ENCODE measurements around the gene CDC42BPG. TPM values are rescaled to one million over a fixed set of nuclear protein-coding genes. Genes with fewer than 3 reads are reported as not detected.
A peak's percentile ranks its signal among the peaks of the same experiment; 100 is the strongest.

Gene CDC42BPG
- polyA plus RNA-seq, 1 experiment, result 0.02 TPM

- peak overlapping the region; percentile 99 for H3K27ac ChIP-seq (ENCODE audit: low read depth, low read length)
- peaks cover 7% of the 10 kb centered on the region; the same call in 1 of the 2 replicates for H3K9me3 ChIP-seq (ENCODE audit: control insufficient read depth, insufficient read depth, low read length)
- CTCF ChIA-PET, result interaction anchor here (1.3 kb wide), 1 partner anchor 30 kb away, joined by 3 read pairs; no protein-coding TSS in a partner anchor
- no peaks in the 10 kb centered on the region for H3K27me3 ChIP-seq (ENCODE audit: control insufficient read depth, insufficient read depth, low read length)
- TF ChIP-seq CTCF (IDR thresholded peaks at IDR 0.05; ENCODE audit: low read depth, low read length), result no peak
- no peak overlapping the region for H3K4me3 ChIP-seq (ENCODE audit: low read depth, low read length)
- POLR2A ChIA-PET, result interaction anchor here (3.1 to 9.3 kb wide), 2 partner anchors 9 to 15 kb away, joined by 21 to 105 read pairs; partner anchors contain the start of gene EHD1
- no peak for DNase-seq (ENCODE audit: low read depth, low spot score)
These were observed 18.5 kb upstream of the CDC42BPG start for GRCh38 chr11:64862987-64863390.

- Histone ChIP-seq H3K27ac (ENCODE audit: low read depth, low read length) (no peak overlapping the region), H3K27me3 (ENCODE audit: control insufficient read depth, insufficient read depth, low read length) (no peaks in the 10 kb centered on the region), H3K9me3 (ENCODE audit: control insufficient read depth, insufficient read depth, low read length) (peaks cover 7% of the 10 kb centered on the region; the same call in 1 of the 2 replicates), H3K4me3 (ENCODE audit: low read depth, low read length) (no peak overlapping the region)
- ChIA-PET CTCF (interaction anchor here (1.1 to 3.0 kb wide), 3 partner anchors 13 to 33 kb away, joined by 5 to 12 read pairs (median 11); no protein-coding TSS in a partner anchor), POLR2A (interaction anchor here (0.7 to 9.3 kb wide), 2 partner anchors 12 to 16 kb away, joined by 3 to 105 read pairs; partner anchors contain the start of gene EHD1)
- no peak for TF ChIP-seq CTCF (IDR thresholded peaks at IDR 0.05; ENCODE audit: low read depth, low read length)
- DNase-seq (ENCODE audit: low read depth, low spot score), result no peak
These were observed 16.9 kb upstream of the CDC42BPG start for GRCh38 chr11:64861227-64861975.

- no peak overlapping the region for H3K4me3 ChIP-seq (ENCODE audit: low read depth, low read length)
- no peak overlapping the region for H3K27ac ChIP-seq (ENCODE audit: low read depth, low read length)
- POLR2A ChIA-PET, result interaction anchor here (0.9 to 1.0 kb wide), 2 partner anchors 9 to 18 kb away, joined by 3 read pairs; partner anchors contain the start of gene EHD1
- H3K27me3 ChIP-seq (ENCODE audit: control insufficient read depth, insufficient read depth, low read length), result no peaks in the 10 kb centered on the region
- TF ChIP-seq CTCF (IDR thresholded peaks at IDR 0.05; ENCODE audit: low read depth, low read length), result no peak
- CTCF ChIA-PET, result interaction anchor here (0.7 to 3.0 kb wide), 3 partner anchors 15 to 34 kb away, joined by 3 to 12 read pairs (median 11); partner anchors contain the start of gene CDC42BPG
- no peak for DNase-seq (ENCODE audit: low read depth, low spot score)
- peaks cover 7% of the 10 kb centered on the region; the same call in 1 of the 2 replicates for H3K9me3 ChIP-seq (ENCODE audit: control insufficient read depth, insufficient read depth, low read length)
These were observed 15.3 kb upstream of the CDC42BPG start for GRCh38 chr11:64859542-64860414.

- DNase-seq (ENCODE audit: low read depth, low spot score), result no peak
- TF ChIP-seq CTCF (IDR thresholded peaks at IDR 0.05; ENCODE audit: low read depth, low read length), result no peak
- POLR2A ChIA-PET, result interaction anchor here (1.0 kb wide), 1 partner anchor 20 kb away, joined by 3 read pairs; the partner anchor contains the start of gene EHD1
- Histone ChIP-seq H3K27ac (ENCODE audit: low read depth, low read length) (peak overlapping the region; percentile 11), H3K9me3 (ENCODE audit: control insufficient read depth, insufficient read depth, low read length) (peaks cover 13% of the 10 kb centered on the region; the same call in 1 of the 2 replicates), H3K27me3 (ENCODE audit: control insufficient read depth, insufficient read depth, low read length) (no peaks in the 10 kb centered on the region), H3K4me3 (ENCODE audit: low read depth, low read length) (no peak overlapping the region)
- CTCF ChIA-PET, result no interaction called here
These were observed 14.2 kb upstream of the CDC42BPG start for GRCh38 chr11:64858467-64859263.

Measured in AG04450 (cell line).